H1 (cell line): ENCODE results near the gene BTBD7. TPM values are rescaled to one million over a fixed set of nuclear protein-coding genes. Genes with fewer than 3 reads are reported as not detected.

Experiments used
- BCL11A ChIP-seq, 2 experiments: IDR thresholded peaks; one replicate each; pipeline ENCODE4 v1.6.1; 2011; ENCODE audit warnings: low read depth in 2 of 2, low read length in 2 of 2, mild to moderate bottlenecking in 2 of 2
- CEBPB ChIP-seq: IDR thresholded peaks from 2 replicates; pipeline ENCODE4 v1.6.1; 2012; ENCODE audit warnings: low read depth, low read length
- POLR2AphosphoS5 ChIP-seq: IDR thresholded peaks from 2 replicates; pipeline ENCODE4 v1.6.1; 2011; ENCODE audit warnings: low read depth, low read length
- RFX5 ChIP-seq: IDR thresholded peaks from 2 replicates; pipeline ENCODE4 v1.6.1; 2011; ENCODE audit warnings: low read depth, low read length, improper control_type of control experiment, borderline replicate concordance
- SIX5 ChIP-seq: IDR thresholded peaks from 2 replicates; pipeline ENCODE4 v1.6.1; 2011; ENCODE audit warnings: mild to moderate bottlenecking, low read depth, low read length
- polyA plus RNA-seq, 7 experiments: library from polyadenylated mRNA; depleted of rRNA in 3 of 7; stranded (reverse) in 5 of 7; unstranded in 2 of 7; fragments of >200 nt in 5 of 7; fragments of 200-250 nt in 2 of 7; gene quantifications; 1 replicate in 5 of 7; 2 replicates in 1 of 7; 4 replicates in 1 of 7; pipeline versions ENCODE4 v1.2.1 to v1.2.3, GENCODE V29; 2011 to 2013; ENCODE audit warnings: missing spikeins in 2 of 7, mixed read lengths in 2 of 7
- total RNA-seq: library from RNA; stranded (reverse); fragmentation: NEBNext Ultra II Directional; extraction: Animal tissue kit (Norgen Biotek cat#: 25700); gene quantifications from 2 replicates; pipeline ENCODE4 v1.2.1, GENCODE V29; 2021
- TF ChIP-seq, protein P1 (sequence below): IDR thresholded peaks from 2 replicates; pipeline ENCODE4 v1.6.1; 2012; ENCODE audit warnings: inconsistent platforms

The BTBD7 gene
- total and polyA plus RNA-seq, 2 of the 8 experiments (the other 6 are each of a cell fraction or from before 2014, with no cell fraction given) = 12.1 to 46.1 TPM

DNA sequence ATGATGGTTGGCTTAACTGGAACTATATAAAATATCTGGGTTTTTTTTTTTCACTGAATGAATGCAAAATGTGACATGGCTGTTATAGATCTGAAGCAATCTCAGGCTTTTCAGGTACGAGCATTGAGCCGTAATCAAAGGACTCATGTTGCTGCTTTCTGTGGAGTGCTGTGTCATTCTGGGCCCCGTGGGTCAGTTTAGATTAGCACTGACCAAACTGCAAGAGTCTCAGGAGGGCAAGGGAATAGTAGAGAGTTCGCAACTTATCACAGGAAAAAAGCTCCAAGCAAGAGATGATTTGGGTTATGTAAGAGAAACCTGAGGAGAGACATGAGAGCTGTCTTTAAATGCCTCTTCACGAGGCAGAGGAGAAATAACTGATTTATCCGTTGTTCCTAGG lies 66.7 kb downstream of the BTBD7 start (continued):
- TF ChIP-seq, protein P1, sequence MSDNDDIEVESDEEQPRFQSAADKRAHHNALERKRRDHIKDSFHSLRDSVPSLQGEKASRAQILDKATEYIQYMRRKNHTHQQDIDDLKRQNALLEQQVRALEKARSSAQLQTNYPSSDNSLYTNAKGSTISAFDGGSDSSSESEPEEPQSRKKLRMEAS = no peak
- no peak for TF ChIP-seq POLR2AphosphoS5
- TF ChIP-seq SIX5 = no peak
- TF ChIP-seq BCL11A (IDR thresholded peaks at IDR 0.05; ENCODE audit: low read depth in 2 of 2, low read length in 2 of 2) = no peak
- no peak for TF ChIP-seq RFX5
- no peak for TF ChIP-seq CEBPB
